A549 (cell line): ENCODE data around the gene EPS8L1. TPM values are rescaled to one million over a fixed set of nuclear protein-coding genes. Genes with fewer than 3 reads are reported as not detected.
"Not testable (repeated sequence)": the region's sequence is repeated elsewhere in the genome, so short reads cannot be mapped to it uniquely, and the experiment has no call there.

Experiments
- ATAC-seq, 2 experiments: fragments of 200-7000 bp in 1 of 2; fragments of >200 bp in 1 of 2; cut with Nextera tagmentation in 1 of 2; cut with Tn5 transposase in 1 of 2; 3 replicates each; pipeline versions ENCODE4 v1.8.0 to v1.9.1; 2018 to 2020; ENCODE audit warnings: mild to moderate bottlenecking in 1 of 2, moderate library complexity in 1 of 2
- CTCF ChIA-PET: fragments of 300-600 bp; sonication (Branson Sonifier 250); formaldehyde crosslinking; extraction: SDS; loops from one replicate; lab custom pipeline; 2021; ENCODE audit warnings: antibody characterized with exemption, inconsistent platforms; lab: Yijun Ruan, JAX
- POLR2A ChIA-PET: fragments of 350-600 bp; formaldehyde crosslinking; extraction: SDS; loops from one replicate; lab custom pipeline; 2021; ENCODE audit warnings: antibody characterized with exemption, inconsistent platforms; lab: Yijun Ruan, JAX
- DNase-seq, 2 experiments: peaks; one replicate each; pipeline versions ENCODE4 v3.0.0 to v3.0.0-alpha.2; 2011 to 2016; ENCODE audit warnings: low read depth in 1 of 2, low spot score in 1 of 2
- FAIRE-seq: peaks from 2 replicates; lab custom pipeline; 2011; peaks lifted over from hg19 to GRCh38; lab: Jason Lieb, UNC
- H3K27ac ChIP-seq, 2 experiments: fragments of >200 bp; sonication (Bioruptor Twin); formaldehyde crosslinking; 3 replicates each; pipeline ENCODE4 v1.5.1; 2016 to 2017
- H3K4me1 ChIP-seq: fragments of >200 bp; sonication (Bioruptor Twin); formaldehyde crosslinking; 3 replicates; pipeline ENCODE4 v1.6.1; 2016
- H3K4me2 ChIP-seq: fragments of >200 bp; sonication (Bioruptor Twin); formaldehyde crosslinking; 3 replicates; pipeline ENCODE4 v1.6.1; 2016
- H3K4me3 ChIP-seq: fragments of >200 bp; sonication (Bioruptor Twin); formaldehyde crosslinking; 3 replicates; pipeline ENCODE4 v1.5.1; 2016
- H3K9me3 ChIP-seq: fragments of >200 bp; sonication (Bioruptor Twin); formaldehyde crosslinking; 3 replicates; pipeline ENCODE4 v1.6.1; 2016
- CBX2 ChIP-seq: fragments of 200-600 bp; sonication (generic); IDR thresholded peaks from 2 replicates; pipeline ENCODE4 v1.6.1; 2016; ENCODE audit warnings: low read depth, mild to moderate bottlenecking, borderline replicate concordance
- CEBPB ChIP-seq, 2 experiments: fragments of >200 bp in 1 of 2; sonication (Bioruptor Twin) in 1 of 2; formaldehyde crosslinking in 1 of 2; IDR thresholded peaks; 2 replicates each; pipeline ENCODE4 v1.6.1; 2012 to 2016
- CHD2 ChIP-seq: fragments of 150-350 bp; IDR thresholded peaks from 2 replicates; pipeline ENCODE4 v1.6.1; 2014; ENCODE audit warnings: low read length; ENCODE audit not compliant: partially characterized antibody
- EHMT2 ChIP-seq: fragments of 200-600 bp; sonication (generic); IDR thresholded peaks from 2 replicates; pipeline ENCODE4 v1.6.1; 2016; ENCODE audit warnings: antibody characterized with exemption, low read depth, mild to moderate bottlenecking, moderate library complexity
- HOXB13 ChIP-seq: fragments of 250-450 bp; sonication (Bioruptor Pico); IDR thresholded peaks from 2 replicates; pipeline ENCODE4 v1.5.0; 2020; ENCODE audit warnings: low read depth, mild to moderate bottlenecking, moderate library complexity
- NPAS2 ChIP-seq: fragments of 250-450 bp; sonication (Bioruptor Pico); IDR thresholded peaks from 2 replicates; pipeline ENCODE4 v1.8.0; 2022; ENCODE audit warnings: mild to moderate bottlenecking, moderate library complexity, borderline replicate concordance
- POLR2AphosphoS2 ChIP-seq: conservative IDR thresholded peaks from 2 replicates; pipeline ENCODE4 v1.6.1; 2012; ENCODE audit warnings: low read length, improper control_type of control experiment, inconsistent platforms
- RAD21 ChIP-seq, 2 experiments: fragments of >200 bp in 1 of 2; sonication (Bioruptor Twin) in 1 of 2; formaldehyde crosslinking in 1 of 2; IDR thresholded peaks in 1 of 2; conservative IDR thresholded peaks in 1 of 2; 2 replicates in 1 of 2; 3 replicates in 1 of 2; pipeline ENCODE4 v1.6.1; 2012 to 2018; ENCODE audit warnings: inconsistent platforms in 1 of 2
- WGBS: methylation state at CpG from one replicate; pipeline ENCODE4 v1.1.6; 2017; ENCODE audit errors: missing lambda C conversion rate; 5-methylcytosine and 5-hydroxymethylcytosine counted together
- polyA minus RNA-seq: library from RNA; depleted of rRNA, polyadenylated mRNA; stranded (reverse); fragments of >200 nt; gene quantifications from 2 replicates; pipeline ENCODE4 v1.2.3, GENCODE V29; 2011; rRNA and poly(A)+ RNA removed
- polyA plus RNA-seq, 4 experiments: library from polyadenylated mRNA; depleted of rRNA in 3 of 4; stranded (reverse); fragments of >200 nt; fragmentation: RNase III in 1 of 4; extraction: RNeasy Plus Mini Kit Qiagen cat#74134 plus additional on column Dnase treatment in 1 of 4; gene quantifications; 2 replicates in 3 of 4; 3 replicates in 1 of 4; pipeline ENCODE4 v1.2.3, GENCODE V29; 2011 to 2017
- TF ChIP-seq, protein P1 (sequence below): fragments of 200-600 bp; sonication (generic); IDR thresholded peaks from 2 replicates; pipeline ENCODE4 v1.6.1; 2016; ENCODE audit warnings: antibody characterized with exemption, mild to moderate bottlenecking, moderate library complexity
- TF ChIP-seq, protein P2 (sequence below): fragments of >200 bp; sonication (Bioruptor Twin); formaldehyde crosslinking; IDR thresholded peaks from 2 replicates; pipeline ENCODE4 v1.6.1; 2016
- TF ChIP-seq, protein P3 (sequence below): fragments of 450-650 bp; IDR thresholded peaks from 2 replicates; pipeline ENCODE4 v1.6.1; 2014; ENCODE audit warnings: antibody characterized with exemption
- TF ChIP-seq, protein P4 (sequence below): fragments of >200 bp; sonication (Bioruptor Twin); formaldehyde crosslinking; IDR thresholded peaks from 3 replicates; pipeline ENCODE4 v1.6.1; 2016
- TF ChIP-seq, protein P5 (sequence below): fragments of 250-450 bp; sonication (Bioruptor Pico); IDR thresholded peaks from 2 replicates; pipeline ENCODE4 v1.5.0; 2021; ENCODE audit warnings: mild to moderate bottlenecking, moderate library complexity, borderline replicate concordance
- TF ChIP-seq, protein P6 (sequence below): IDR thresholded peaks from 2 replicates; pipeline ENCODE4 v1.6.1; 2012

EPS8L1 gene
- polyA plus RNA-seq (2011; rRNA removed): 3.8 and 5.3 TPM in 2 replicates
- 4.5 and 6.0 TPM in 2 replicates for polyA plus RNA-seq (2012; cell fraction: cytosol; rRNA removed)
- 12.4 and 13.7 TPM in 2 replicates for polyA plus RNA-seq (2012; cell fraction: nucleus; rRNA removed)
- 3.5 to 3.8 TPM (median 3.7 TPM) in 3 replicates for polyA plus RNA-seq (2017; fragmentation: RNase III; extraction: RNeasy Plus Mini Kit Qiagen cat#74134 plus additional on column Dnase treatment)
- polyA minus RNA-seq: 2.4 and 3.8 TPM in 2 replicates

DNA sequence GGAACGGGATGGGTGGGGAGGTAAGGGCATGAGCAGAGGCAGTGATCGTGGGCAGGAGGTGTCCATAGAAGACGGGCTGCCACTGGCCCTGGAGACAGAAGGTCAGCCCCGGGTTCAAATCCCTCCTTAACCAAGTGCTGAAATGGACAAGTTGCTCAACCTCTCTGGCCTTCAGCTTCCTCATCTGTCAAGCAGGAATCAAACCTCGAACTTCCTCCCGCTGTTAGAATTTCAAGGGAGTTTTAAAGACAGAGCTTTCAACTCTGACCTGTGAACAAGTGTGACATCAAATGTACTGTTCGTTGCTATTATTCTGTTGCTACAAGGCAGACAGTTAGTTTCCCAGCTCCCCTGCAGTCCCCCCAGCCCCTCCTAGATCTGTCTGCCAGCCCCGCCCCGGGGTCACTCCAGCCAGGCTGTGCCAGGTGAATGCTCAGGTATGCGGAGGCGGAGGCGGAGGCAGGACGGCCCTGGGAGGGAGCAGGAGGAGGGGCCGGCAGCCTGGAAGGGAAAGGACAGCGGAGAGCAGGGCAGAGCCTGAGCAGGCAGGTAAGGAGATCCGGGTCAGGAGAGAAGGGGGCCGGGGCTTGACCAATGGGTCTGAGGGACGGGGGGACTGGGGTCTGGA, at the start of gene EPS8L1:
TSS of gene EPS8L1 (plus strand) at position 499 of the 628 bp plus-strand sequence. CDS start 576 bp downstream, outside the sequence.
- FAIRE-seq: no peak
- POLR2A ChIA-PET: no interaction called here
- ATAC-seq: no peak
- no peak for DNase-seq
- Histone ChIP-seq H3K9me3 (no peaks in the 10 kb centered on the region), H3K4me1 (peaks cover 13% of the 10 kb centered on the region), H3K27ac (0 out of 6 replicates have a peak within 1 kb of the TSS, but pooled peaks of 1 of the 2 experiments have one; percentile 11), H3K4me2 (no peak within 1 kb of the TSS), H3K4me3 (no peak within 1 kb of the TSS)
- TF ChIP-seq, protein P1, sequence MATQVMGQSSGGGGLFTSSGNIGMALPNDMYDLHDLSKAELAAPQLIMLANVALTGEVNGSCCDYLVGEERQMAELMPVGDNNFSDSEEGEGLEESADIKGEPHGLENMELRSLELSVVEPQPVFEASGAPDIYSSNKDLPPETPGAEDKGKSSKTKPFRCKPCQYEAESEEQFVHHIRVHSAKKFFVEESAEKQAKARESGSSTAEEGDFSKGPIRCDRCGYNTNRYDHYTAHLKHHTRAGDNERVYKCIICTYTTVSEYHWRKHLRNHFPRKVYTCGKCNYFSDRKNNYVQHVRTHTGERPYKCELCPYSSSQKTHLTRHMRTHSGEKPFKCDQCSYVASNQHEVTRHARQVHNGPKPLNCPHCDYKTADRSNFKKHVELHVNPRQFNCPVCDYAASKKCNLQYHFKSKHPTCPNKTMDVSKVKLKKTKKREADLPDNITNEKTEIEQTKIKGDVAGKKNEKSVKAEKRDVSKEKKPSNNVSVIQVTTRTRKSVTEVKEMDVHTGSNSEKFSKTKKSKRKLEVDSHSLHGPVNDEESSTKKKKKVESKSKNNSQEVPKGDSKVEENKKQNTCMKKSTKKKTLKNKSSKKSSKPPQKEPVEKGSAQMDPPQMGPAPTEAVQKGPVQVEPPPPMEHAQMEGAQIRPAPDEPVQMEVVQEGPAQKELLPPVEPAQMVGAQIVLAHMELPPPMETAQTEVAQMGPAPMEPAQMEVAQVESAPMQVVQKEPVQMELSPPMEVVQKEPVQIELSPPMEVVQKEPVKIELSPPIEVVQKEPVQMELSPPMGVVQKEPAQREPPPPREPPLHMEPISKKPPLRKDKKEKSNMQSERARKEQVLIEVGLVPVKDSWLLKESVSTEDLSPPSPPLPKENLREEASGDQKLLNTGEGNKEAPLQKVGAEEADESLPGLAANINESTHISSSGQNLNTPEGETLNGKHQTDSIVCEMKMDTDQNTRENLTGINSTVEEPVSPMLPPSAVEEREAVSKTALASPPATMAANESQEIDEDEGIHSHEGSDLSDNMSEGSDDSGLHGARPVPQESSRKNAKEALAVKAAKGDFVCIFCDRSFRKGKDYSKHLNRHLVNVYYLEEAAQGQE: no peak
- TF ChIP-seq CEBPB (IDR thresholded peaks at IDR 0.05): no peak
- TF ChIP-seq, protein P2, sequence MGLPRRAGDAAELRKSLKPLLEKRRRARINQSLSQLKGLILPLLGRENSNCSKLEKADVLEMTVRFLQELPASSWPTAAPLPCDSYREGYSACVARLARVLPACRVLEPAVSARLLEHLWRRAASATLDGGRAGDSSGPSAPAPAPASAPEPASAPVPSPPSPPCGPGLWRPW: no peak
- TF ChIP-seq RAD21 (conservative IDR thresholded peaks at IDR 0.05 in 1 of 2, IDR thresholded peaks at IDR 0.05 in 1 of 2): no peak
- TF ChIP-seq CHD2: no peak
- no peak for TF ChIP-seq NPAS2 (CRISPR knock-in tag)
- TF ChIP-seq EHMT2: no peak
- TF ChIP-seq CBX2: no peak
- TF ChIP-seq, protein P3, sequence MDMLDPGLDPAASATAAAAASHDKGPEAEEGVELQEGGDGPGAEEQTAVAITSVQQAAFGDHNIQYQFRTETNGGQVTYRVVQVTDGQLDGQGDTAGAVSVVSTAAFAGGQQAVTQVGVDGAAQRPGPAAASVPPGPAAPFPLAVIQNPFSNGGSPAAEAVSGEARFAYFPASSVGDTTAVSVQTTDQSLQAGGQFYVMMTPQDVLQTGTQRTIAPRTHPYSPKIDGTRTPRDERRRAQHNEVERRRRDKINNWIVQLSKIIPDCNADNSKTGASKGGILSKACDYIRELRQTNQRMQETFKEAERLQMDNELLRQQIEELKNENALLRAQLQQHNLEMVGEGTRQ: no peak
- TF ChIP-seq HOXB13 (CRISPR knock-in tag): no peak
- TF ChIP-seq, protein P4, sequence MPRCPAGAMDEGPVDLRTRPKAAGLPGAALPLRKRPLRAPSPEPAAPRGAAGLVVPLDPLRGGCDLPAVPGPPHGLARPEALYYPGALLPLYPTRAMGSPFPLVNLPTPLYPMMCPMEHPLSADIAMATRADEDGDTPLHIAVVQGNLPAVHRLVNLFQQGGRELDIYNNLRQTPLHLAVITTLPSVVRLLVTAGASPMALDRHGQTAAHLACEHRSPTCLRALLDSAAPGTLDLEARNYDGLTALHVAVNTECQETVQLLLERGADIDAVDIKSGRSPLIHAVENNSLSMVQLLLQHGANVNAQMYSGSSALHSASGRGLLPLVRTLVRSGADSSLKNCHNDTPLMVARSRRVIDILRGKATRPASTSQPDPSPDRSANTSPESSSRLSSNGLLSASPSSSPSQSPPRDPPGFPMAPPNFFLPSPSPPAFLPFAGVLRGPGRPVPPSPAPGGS: no peak
- no peak for TF ChIP-seq POLR2AphosphoS2
- TF ChIP-seq, protein P5, sequence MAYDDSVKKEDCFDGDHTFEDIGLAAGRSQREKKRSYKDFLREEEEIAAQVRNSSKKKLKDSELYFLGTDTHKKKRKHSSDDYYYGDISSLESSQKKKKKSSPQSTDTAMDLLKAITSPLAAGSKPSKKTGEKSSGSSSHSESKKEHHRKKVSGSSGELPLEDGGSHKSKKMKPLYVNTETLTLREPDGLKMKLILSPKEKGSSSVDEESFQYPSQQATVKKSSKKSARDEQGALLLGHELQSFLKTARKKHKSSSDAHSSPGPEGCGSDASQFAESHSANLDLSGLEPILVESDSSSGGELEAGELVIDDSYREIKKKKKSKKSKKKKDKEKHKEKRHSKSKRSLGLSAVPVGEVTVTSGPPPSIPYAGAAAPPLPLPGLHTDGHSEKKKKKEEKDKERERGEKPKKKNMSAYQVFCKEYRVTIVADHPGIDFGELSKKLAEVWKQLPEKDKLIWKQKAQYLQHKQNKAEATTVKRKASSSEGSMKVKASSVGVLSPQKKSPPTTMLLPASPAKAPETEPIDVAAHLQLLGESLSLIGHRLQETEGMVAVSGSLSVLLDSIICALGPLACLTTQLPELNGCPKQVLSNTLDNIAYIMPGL (CRISPR knock-in tag): no peak
- TF ChIP-seq, protein P6, sequence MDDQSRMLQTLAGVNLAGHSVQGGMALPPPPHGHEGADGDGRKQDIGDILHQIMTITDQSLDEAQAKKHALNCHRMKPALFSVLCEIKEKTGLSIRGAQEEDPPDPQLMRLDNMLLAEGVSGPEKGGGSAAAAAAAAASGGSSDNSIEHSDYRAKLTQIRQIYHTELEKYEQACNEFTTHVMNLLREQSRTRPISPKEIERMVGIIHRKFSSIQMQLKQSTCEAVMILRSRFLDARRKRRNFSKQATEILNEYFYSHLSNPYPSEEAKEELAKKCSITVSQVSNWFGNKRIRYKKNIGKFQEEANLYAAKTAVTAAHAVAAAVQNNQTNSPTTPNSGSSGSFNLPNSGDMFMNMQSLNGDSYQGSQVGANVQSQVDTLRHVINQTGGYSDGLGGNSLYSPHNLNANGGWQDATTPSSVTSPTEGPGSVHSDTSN: no peak
- 70% methylated on average over 18 of the region's 18 CpGs for WGBS
- CTCF ChIA-PET: interaction anchor here (0.7 to 8.3 kb wide), 4 partner anchors 8 to 378 kb away, joined by 3 to 77 read pairs (median 4); no protein-coding TSS in a partner anchor

DNA sequence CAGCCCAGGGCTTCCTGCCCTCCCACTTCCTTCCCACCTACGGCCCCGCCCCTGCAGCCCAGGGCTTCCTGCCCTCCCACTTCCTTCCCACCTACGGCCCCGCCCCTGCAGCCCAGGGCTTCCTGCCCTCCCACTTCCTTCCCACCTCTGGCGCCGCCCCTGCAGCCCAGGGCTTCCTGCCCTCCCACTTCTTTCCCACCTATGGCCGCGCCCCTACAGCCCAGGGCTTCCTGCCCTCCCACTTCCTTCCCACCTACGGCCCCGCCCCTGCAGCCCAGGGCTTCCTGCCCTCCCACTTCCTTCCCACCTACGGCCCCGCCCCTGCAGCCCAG, 48.6 kb upstream of the EPS8L1 start:
- H3K27ac ChIP-seq, H3K4me2 ChIP-seq, H3K4me1 ChIP-seq, H3K9me3 ChIP-seq, H3K4me3 ChIP-seq, DNase-seq, POLR2A ChIA-PET, ATAC-seq, FAIRE-seq, CTCF ChIA-PET: not testable (repeated sequence)
- 100% methylated on average over 2 of the region's 12 CpGs for WGBS
